A549 (cell line): Measurements from ENCODE around the gene BCL6B.

Source experiments
- CBX2 ChIP-seq: fragments of 200-600 bp; sonication (generic); IDR thresholded peaks from 2 replicates; pipeline ENCODE4 v1.6.1; 2016; ENCODE audit warnings: low read depth, mild to moderate bottlenecking, borderline replicate concordance
- KDM5A ChIP-seq: fragments of 200-600 bp; sonication (generic); IDR thresholded peaks from 2 replicates; pipeline ENCODE4 v1.6.1; 2016; ENCODE audit warnings: antibody characterized with exemption, mild to moderate bottlenecking
- TF ChIP-seq, protein P1 (sequence below): fragments of 450-650 bp; IDR thresholded peaks from 2 replicates; pipeline ENCODE4 v1.6.1; 2014; ENCODE audit warnings: antibody characterized with exemption

DNA sequence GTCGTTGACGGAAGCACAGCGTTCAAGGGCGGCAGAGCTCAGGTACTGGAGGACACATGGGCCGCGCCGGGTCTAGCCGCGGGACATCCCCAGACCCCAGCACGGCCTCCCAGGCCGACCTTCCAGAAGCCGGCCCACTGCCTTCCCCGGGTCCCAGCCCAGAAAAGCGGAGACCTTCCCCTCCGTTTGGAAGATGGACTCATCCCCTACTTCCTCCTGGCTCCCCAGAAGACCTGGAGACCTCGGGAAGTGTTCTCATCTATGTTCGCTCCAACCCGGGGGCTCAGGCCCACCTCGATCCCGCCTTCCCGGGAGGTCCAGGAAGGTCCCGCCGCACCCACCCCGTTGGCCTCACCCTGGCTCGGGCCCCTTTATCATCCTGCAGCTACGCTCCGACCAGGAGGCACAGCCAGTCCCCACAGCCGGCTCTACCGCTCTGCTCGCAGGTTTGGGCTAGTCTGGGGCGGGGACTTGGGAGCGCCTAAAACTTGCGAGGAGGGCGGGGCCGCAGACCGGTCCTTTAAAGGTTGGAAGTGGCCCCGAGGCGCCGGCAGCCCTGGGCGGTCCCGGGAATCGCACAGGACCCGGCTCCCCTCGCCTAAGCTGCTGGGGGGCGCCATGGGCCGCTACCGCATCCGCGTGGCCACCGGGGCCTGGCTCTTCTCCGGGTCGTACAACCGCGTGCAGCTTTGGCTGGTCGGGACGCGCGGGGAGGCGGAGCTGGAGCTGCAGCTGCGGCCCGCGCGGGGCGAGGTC lies 27.2 kb upstream of the BCL6B start, which contains the start of gene ALOX12:
- TF ChIP-seq CBX2, result no peak
- TF ChIP-seq, protein P1, sequence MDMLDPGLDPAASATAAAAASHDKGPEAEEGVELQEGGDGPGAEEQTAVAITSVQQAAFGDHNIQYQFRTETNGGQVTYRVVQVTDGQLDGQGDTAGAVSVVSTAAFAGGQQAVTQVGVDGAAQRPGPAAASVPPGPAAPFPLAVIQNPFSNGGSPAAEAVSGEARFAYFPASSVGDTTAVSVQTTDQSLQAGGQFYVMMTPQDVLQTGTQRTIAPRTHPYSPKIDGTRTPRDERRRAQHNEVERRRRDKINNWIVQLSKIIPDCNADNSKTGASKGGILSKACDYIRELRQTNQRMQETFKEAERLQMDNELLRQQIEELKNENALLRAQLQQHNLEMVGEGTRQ, result no peak
- no peak for TF ChIP-seq KDM5A
